Measurements from ENCODE around the gene OLFM1. TPM values are rescaled to one million over a fixed set of nuclear protein-coding genes. Genes with fewer than 3 reads are reported as not detected.

Gene OLFM1
- total RNA-seq: 10 to 100 TPM in 2 of 4 donors, 1 to 10 TPM in 1, under 1 TPM in 1; 0.64 to 17.5 (median 10.9) TPM

- H3K27ac ChIP-seq: peak within 1 kb of the TSS in 2 of 4 donors; percentile 36 to 54
- intact Hi-C loops (cut with DNase I): loop anchor here (2.0 to 5.0 kb wide), 2 partner anchors 257 to 325 kb away; no protein-coding TSS in a partner anchor
These were observed at the start of gene OLFM1 for GRCh38 chr9:135087489-135087792. Gene OLFM1 (plus strand): TSS chr9:135087668. CDS start chr9:135087990, 322 bp downstream.

GRCh38 chr9:135038331-135038730 lies 49.1 kb upstream of the OLFM1 start:
- TF ChIP-seq CTCF (IDR thresholded peaks at IDR 0.05): no peak
- no peak for TF ChIP-seq POLR2A (IDR thresholded peaks at IDR 0.05)
- no peak overlapping the region for H3K27ac ChIP-seq
- H3K4me3 ChIP-seq: no peak overlapping the region
- no peaks in the 10 kb centered on the region for H3K36me3 ChIP-seq
- intact Hi-C loops (cut with DNase I): no loop called here
- H3K4me1 ChIP-seq: no peaks in the 10 kb centered on the region
- 67 to 71% methylated on average over 9 to 13 of the region's 13 CpGs for WGBS, 2 donors
- no peak for DNase-seq
- H3K9me3 ChIP-seq: no peaks in the 10 kb centered on the region
- H3K27me3 ChIP-seq: peaks cover 0 to 65% (median 0%) of the 10 kb centered on the region in 4 donors

More at GRCh38 chr9:135087489-135087792, at the start of gene OLFM1:
- Histone ChIP-seq H3K4me3 (peak within 1 kb of the TSS; percentile 26 to 68 (median 42)), H3K4me1 (peaks cover 17 to 51% (median 22%) of the 10 kb centered on the region in 3 donors), H3K9me3 (no peaks in the 10 kb centered on the region), H3K27me3 (peaks cover 9 to 87% (median 11%) of the 10 kb centered on the region in 4 donors), H3K36me3 (no peaks in the 10 kb centered on the region)
- no peak for DNase-seq
- no CpG with 5 or more reads among the region's 40 CpGs for WGBS, 2 donors
- peak in 5 of 6 experiments; percentile 68 to 94 (median 83) for TF ChIP-seq CTCF (IDR thresholded peaks at IDR 0.05)
- TF ChIP-seq POLR2A (IDR thresholded peaks at IDR 0.05): no peak

GRCh38 chr9:135038826-135039225 lies 48.6 kb upstream of the OLFM1 start:
- intact Hi-C loops (cut with DNase I): no loop called here
- no peak for TF ChIP-seq CTCF (IDR thresholded peaks at IDR 0.05)
- no peak for TF ChIP-seq POLR2A (IDR thresholded peaks at IDR 0.05)
- no peaks in the 10 kb centered on the region for H3K4me1 ChIP-seq
- H3K27ac ChIP-seq: no peak overlapping the region
- WGBS, 2 donors: 58 to 84% methylated on average over 1 to 2 of the region's 3 CpGs
- no peaks in the 10 kb centered on the region for H3K9me3 ChIP-seq
- no peaks in the 10 kb centered on the region for H3K36me3 ChIP-seq
- no peak overlapping the region for H3K4me3 ChIP-seq
- H3K27me3 ChIP-seq: peaks cover 0 to 62% (median 0%) of the 10 kb centered on the region in 4 donors
- DNase-seq: no peak

- intact Hi-C loops (cut with DNase I): no loop called here
- Histone ChIP-seq H3K27ac (no peak overlapping the region), H3K9me3 (no peaks in the 10 kb centered on the region), H3K4me3 (no peak overlapping the region), H3K4me1 (no peaks in the 10 kb centered on the region), H3K36me3 (no peaks in the 10 kb centered on the region), H3K27me3 (peaks cover 0 to 62% (median 0%) of the 10 kb centered on the region in 4 donors)
- 65 to 74% methylated on average over 4 of the region's 14 CpGs for WGBS, 2 donors
- no peak for DNase-seq
- TF ChIP-seq POLR2A (IDR thresholded peaks at IDR 0.05) (no peak), CTCF (IDR thresholded peaks at IDR 0.05) (no peak)
These were observed 48.1 kb upstream of the OLFM1 start for GRCh38 chr9:135039266-135039870.

GRCh38 chr9:135039916-135040645 lies 47.4 kb upstream of the OLFM1 start:
- H3K27me3 ChIP-seq: peaks cover 0 to 66% (median 0%) of the 10 kb centered on the region in 4 donors
- no peak for TF ChIP-seq POLR2A (IDR thresholded peaks at IDR 0.05)
- no peak for TF ChIP-seq CTCF (IDR thresholded peaks at IDR 0.05)
- intact Hi-C loops (cut with DNase I): no loop called here

More at GRCh38 chr9:135039916-135040645, 47.4 kb upstream of the OLFM1 start:
- no peaks in the 10 kb centered on the region for H3K9me3 ChIP-seq
- no peaks in the 10 kb centered on the region for H3K36me3 ChIP-seq
- H3K4me3 ChIP-seq: no peak overlapping the region
- no peak for DNase-seq
- H3K4me1 ChIP-seq: no peaks in the 10 kb centered on the region
- H3K27ac ChIP-seq: no peak overlapping the region
- WGBS, 2 donors: 47 to 72% methylated on average over 2 to 7 of the region's 9 CpGs

Measured in esophagus squamous epithelium (tissue), 5 donors.